HL-60 (cell line): ENCODE data around the gene TBX3.

Source experiments
- DNase-seq, 2 experiments: peaks; one replicate each; pipeline ENCODE4 v3.0.0-alpha.2; 2010 to 2020; ENCODE audit warnings: low read depth in 1 of 2, low spot score in 1 of 2
- H3K27ac ChIP-seq: fragments of 250-450 bp; sonication (Bioruptor Pico); replicated peaks from 2 replicates; pipeline ENCODE4 v1.5.1; 2020; ENCODE audit warnings: mild to moderate bottlenecking, moderate library complexity
- H3K27me3 ChIP-seq: fragments of 250-450 bp; sonication (Bioruptor Pico); 2 replicates; pipeline ENCODE4 v1.5.1; 2021; ENCODE audit warnings: mild to moderate bottlenecking, moderate library complexity; ENCODE audit not compliant: insufficient read depth, poor library complexity, severe bottlenecking
- H3K4me3 ChIP-seq: replicated peaks from 2 replicates; pipeline ENCODE4 v1.5.1; 2011; ENCODE audit warnings: mild to moderate bottlenecking, control low read depth, low read length; ENCODE audit not compliant: insufficient read depth
- GABPA ChIP-seq: IDR thresholded peaks from 2 replicates; pipeline ENCODE4 v1.6.1; 2012; ENCODE audit warnings: low read depth
- POLR2AphosphoS5 ChIP-seq: IDR thresholded peaks from 2 replicates; pipeline ENCODE4 v1.6.1; 2012; ENCODE audit warnings: low read depth
- SPI1 ChIP-seq: IDR thresholded peaks from 2 replicates; pipeline ENCODE4 v1.6.1; 2012; ENCODE audit warnings: low read depth, mild to moderate bottlenecking, borderline replicate concordance
- TF ChIP-seq, protein P1 (sequence below): IDR thresholded peaks from 2 replicates; pipeline ENCODE4 v1.6.1; 2012; ENCODE audit warnings: low read depth; ENCODE audit not compliant: insufficient replicate concordance
- TF ChIP-seq, protein P2 (sequence below): IDR thresholded peaks from one replicate; pipeline ENCODE4 v1.5.1; 2011; ENCODE audit warnings: low read length, control low read depth, inconsistent platforms; ENCODE audit not compliant: insufficient read depth

Gene TBX3

DNA sequence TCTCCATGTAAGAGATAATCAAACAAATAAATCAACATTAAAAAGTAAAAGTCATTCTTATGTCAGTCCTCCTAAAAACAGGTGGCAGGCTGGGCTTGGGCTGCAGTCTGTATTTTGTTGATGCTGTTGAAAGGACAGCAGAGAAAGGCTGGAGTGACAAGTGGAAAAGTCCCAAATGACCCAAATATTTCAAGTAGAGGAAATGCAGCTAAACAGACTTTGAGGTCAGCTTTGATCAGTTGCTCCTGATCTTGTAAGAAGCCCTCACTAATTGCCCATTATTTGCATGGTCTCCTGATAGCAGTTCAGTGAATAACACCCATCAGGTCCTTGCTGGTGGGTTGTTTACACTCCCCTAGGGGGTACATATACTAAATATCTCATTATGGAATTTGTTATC lies 24.9 kb downstream of the TBX3 start:
- no peak for DNase-seq
- Histone ChIP-seq H3K27me3 (peaks cover 12% of the 10 kb centered on the region), H3K4me3 (no peak overlapping the region), H3K27ac (no peak overlapping the region)
- TF ChIP-seq SPI1 (no peak), POLR2AphosphoS5 (no peak), GABPA (no peak)
- TF ChIP-seq, protein P1, sequence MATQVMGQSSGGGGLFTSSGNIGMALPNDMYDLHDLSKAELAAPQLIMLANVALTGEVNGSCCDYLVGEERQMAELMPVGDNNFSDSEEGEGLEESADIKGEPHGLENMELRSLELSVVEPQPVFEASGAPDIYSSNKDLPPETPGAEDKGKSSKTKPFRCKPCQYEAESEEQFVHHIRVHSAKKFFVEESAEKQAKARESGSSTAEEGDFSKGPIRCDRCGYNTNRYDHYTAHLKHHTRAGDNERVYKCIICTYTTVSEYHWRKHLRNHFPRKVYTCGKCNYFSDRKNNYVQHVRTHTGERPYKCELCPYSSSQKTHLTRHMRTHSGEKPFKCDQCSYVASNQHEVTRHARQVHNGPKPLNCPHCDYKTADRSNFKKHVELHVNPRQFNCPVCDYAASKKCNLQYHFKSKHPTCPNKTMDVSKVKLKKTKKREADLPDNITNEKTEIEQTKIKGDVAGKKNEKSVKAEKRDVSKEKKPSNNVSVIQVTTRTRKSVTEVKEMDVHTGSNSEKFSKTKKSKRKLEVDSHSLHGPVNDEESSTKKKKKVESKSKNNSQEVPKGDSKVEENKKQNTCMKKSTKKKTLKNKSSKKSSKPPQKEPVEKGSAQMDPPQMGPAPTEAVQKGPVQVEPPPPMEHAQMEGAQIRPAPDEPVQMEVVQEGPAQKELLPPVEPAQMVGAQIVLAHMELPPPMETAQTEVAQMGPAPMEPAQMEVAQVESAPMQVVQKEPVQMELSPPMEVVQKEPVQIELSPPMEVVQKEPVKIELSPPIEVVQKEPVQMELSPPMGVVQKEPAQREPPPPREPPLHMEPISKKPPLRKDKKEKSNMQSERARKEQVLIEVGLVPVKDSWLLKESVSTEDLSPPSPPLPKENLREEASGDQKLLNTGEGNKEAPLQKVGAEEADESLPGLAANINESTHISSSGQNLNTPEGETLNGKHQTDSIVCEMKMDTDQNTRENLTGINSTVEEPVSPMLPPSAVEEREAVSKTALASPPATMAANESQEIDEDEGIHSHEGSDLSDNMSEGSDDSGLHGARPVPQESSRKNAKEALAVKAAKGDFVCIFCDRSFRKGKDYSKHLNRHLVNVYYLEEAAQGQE: no peak
- TF ChIP-seq, protein P2, sequence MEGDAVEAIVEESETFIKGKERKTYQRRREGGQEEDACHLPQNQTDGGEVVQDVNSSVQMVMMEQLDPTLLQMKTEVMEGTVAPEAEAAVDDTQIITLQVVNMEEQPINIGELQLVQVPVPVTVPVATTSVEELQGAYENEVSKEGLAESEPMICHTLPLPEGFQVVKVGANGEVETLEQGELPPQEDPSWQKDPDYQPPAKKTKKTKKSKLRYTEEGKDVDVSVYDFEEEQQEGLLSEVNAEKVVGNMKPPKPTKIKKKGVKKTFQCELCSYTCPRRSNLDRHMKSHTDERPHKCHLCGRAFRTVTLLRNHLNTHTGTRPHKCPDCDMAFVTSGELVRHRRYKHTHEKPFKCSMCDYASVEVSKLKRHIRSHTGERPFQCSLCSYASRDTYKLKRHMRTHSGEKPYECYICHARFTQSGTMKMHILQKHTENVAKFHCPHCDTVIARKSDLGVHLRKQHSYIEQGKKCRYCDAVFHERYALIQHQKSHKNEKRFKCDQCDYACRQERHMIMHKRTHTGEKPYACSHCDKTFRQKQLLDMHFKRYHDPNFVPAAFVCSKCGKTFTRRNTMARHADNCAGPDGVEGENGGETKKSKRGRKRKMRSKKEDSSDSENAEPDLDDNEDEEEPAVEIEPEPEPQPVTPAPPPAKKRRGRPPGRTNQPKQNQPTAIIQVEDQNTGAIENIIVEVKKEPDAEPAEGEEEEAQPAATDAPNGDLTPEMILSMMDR: no peak

DNA sequence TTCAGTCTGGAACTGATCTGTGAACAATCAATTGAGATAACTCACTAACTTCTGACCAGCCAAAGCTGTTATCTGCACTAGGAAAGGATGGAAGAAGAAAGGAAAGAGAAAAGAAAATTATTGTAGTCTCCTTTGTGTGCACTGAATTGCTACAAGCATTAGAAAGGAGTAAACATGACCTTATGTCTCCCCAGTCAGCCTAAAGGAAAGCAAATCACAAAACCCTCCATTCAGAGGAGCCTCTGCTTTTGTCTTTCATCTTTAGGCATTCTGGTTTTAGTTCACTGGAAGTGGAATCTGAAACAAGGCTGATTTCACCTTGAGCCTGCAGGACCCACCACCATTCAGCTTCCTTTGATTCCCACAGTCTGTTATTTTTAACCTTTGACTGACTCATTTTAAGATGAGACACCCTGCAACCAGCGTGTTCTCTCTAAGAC lies 26.0 kb downstream of the TBX3 start:
- Histone ChIP-seq H3K27me3 (peaks cover 8% of the 10 kb centered on the region), H3K27ac (no peak overlapping the region), H3K4me3 (no peak overlapping the region)
- no peak for TF ChIP-seq SPI1
- no peak for DNase-seq

DNA sequence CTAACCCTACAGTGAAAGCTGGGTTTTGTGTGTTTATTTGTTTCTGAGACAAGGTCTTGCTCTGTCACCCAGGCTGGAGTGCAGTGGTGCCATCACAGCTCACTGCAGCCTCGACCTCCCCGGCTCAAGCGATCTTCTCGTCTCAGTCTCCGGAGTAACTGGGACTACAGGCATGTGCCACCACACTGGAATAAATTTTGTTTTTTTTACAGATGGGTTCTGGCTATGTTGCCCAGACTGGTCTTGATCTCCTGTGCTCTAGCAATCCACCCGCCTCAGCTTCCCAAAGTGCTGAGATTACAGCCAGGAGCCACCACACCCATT lies 26.4 kb downstream of the TBX3 start:
- DNase-seq: no peak
- H3K27ac ChIP-seq: no peak overlapping the region
- no peak overlapping the region for H3K4me3 ChIP-seq
- TF ChIP-seq GABPA (no peak), POLR2AphosphoS5 (no peak), SPI1 (no peak)
- TF ChIP-seq, protein P1: no peak
- TF ChIP-seq, protein P2: no peak
- H3K27me3 ChIP-seq: peaks cover 5% of the 10 kb centered on the region

DNA sequence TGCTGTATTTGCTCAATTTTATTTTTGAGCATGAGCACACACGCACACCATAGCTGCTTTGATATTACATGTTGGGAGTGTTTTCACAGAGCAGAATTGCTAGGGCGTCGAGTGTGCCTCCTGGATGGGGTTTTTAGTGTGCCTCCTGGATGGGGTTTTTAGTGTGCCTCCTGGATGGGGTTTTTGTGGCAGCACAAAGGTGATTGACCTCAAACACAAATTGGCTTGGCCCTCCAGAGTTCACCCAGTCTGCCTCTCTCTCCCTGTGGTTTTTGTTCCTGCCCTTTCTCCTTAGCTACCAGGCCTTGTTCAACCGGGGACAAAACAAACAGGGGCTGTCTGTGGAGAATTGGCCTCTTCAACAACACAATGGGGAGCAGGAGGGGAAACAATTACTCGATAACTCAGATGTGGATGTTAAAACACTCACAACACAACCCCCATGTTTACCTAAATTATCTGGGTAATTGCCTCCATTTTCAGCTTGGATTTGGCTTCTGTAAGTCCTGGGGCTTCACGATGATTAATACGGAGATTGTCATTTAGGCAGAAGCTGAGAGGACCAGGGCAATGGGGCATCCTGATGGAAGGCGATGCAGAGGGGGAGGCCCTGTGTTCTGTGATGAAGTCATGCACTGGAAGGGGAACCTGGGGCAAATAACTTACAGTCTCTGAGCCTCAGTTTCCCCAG lies 26.9 kb downstream of the TBX3 start:
- no peak for TF ChIP-seq SPI1
- TF ChIP-seq POLR2AphosphoS5: no peak
- TF ChIP-seq, protein P1: no peak
- TF ChIP-seq GABPA: no peak
- TF ChIP-seq, protein P2: no peak
- DNase-seq: no peak
- Histone ChIP-seq H3K4me3 (no peak overlapping the region), H3K27me3 (peaks cover 5% of the 10 kb centered on the region), H3K27ac (no peak overlapping the region)
